H1 (cell line): ENCODE measurements around the gene CEP120. TPM values are rescaled to one million over a fixed set of nuclear protein-coding genes. Genes with fewer than 3 reads are reported as not detected.

Experiments used
- CTCF ChIA-PET: fragments of 300-600 bp; sonication (Branson Sonifier 250); formaldehyde crosslinking; loops from one replicate; lab custom pipeline; 2021; ENCODE audit not compliant: partially characterized antibody; lab: Charles Lee
- POLR2A ChIA-PET: fragments of 300-600 bp; sonication (Branson Sonifier 250); formaldehyde crosslinking; loops from one replicate; lab custom pipeline; 2021; ENCODE audit warnings: inconsistent platforms; ENCODE audit not compliant: partially characterized antibody; lab: Charles Lee
- DNase-seq, 2 experiments: peaks; one replicate each; pipeline versions ENCODE4 v3.0.0 to v3.0.0-alpha.2; 2010 to 2022; ENCODE audit warnings: low spot score in 2 of 2, low read depth in 1 of 2, mixed read lengths in 1 of 2
- FAIRE-seq: peaks from 2 replicates; lab custom pipeline; 2011; peaks lifted over from hg19 to GRCh38; lab: Jason Lieb, UNC
- H2AFZ ChIP-seq: 2 replicates; pipeline ENCODE4 v1.8.1; 2012; ENCODE audit warnings: low read length, inconsistent platforms
- H2AK5ac ChIP-seq: 2 replicates; pipeline ENCODE4 v1.6.1; 2013; ENCODE audit warnings: low read depth, low read length
- H2BK120ac ChIP-seq: replicated peaks from 2 replicates; pipeline ENCODE3; 2013; ENCODE audit warnings: low read depth, low read length, inconsistent platforms
- H2BK12ac ChIP-seq: 2 replicates; pipeline ENCODE4 v1.6.1; 2013; ENCODE audit warnings: low read depth, low read length
- H2BK15ac ChIP-seq: 2 replicates; pipeline ENCODE4 v1.6.1; 2013; ENCODE audit warnings: low read length
- H2BK20ac ChIP-seq: 2 replicates; pipeline ENCODE4 v1.6.1; 2013; ENCODE audit warnings: low read length
- H2BK5ac ChIP-seq: 2 replicates; pipeline ENCODE4 v1.6.1; 2013; ENCODE audit warnings: low read depth, low read length
- H3K14ac ChIP-seq: 2 replicates; pipeline ENCODE4 v1.6.1; 2013; ENCODE audit warnings: inconsistent platforms; ENCODE audit not compliant: insufficient read length
- H3K18ac ChIP-seq: 2 replicates; pipeline ENCODE4 v1.6.1; 2013; ENCODE audit warnings: low read length; ENCODE audit errors: extremely low read depth
- H3K23ac ChIP-seq: 2 replicates; pipeline ENCODE4 v1.6.1; 2013; ENCODE audit warnings: inconsistent platforms; ENCODE audit not compliant: insufficient read length
- H3K23me2 ChIP-seq: 2 replicates; pipeline ENCODE4 v1.6.1; 2013; ENCODE audit warnings: low read depth, low read length
- H3K27ac ChIP-seq: 2 replicates; pipeline ENCODE4 v1.6.1; 2011; ENCODE audit warnings: low read depth, low read length, inconsistent platforms
- H3K27me3 ChIP-seq, 4 experiments: replicated peaks in 1 of 4; 1 replicate in 1 of 4; 2 replicates in 3 of 4; pipeline versions ENCODE4 v1.6.1 to v1.8.1; 2011 to 2013; ENCODE audit warnings: low read length in 3 of 4, mild to moderate bottlenecking in 3 of 4, inconsistent platforms in 2 of 4, mixed read lengths in 2 of 4, moderate library complexity in 1 of 4; ENCODE audit not compliant: control insufficient read depth in 3 of 4, insufficient read depth in 3 of 4; ENCODE audit errors: extremely low read depth in 1 of 4
- H3K36me3 ChIP-seq, 4 experiments: 2 replicates each; pipeline versions ENCODE4 v1.6.1 to v1.8.1; 2011 to 2013; ENCODE audit warnings: mild to moderate bottlenecking in 4 of 4, low read length in 3 of 4, moderate library complexity in 2 of 4, control low read depth in 1 of 4, inconsistent platforms in 1 of 4; ENCODE audit not compliant: insufficient read depth in 4 of 4, control insufficient read depth in 2 of 4
- H3K4ac ChIP-seq: replicated peaks from 2 replicates; pipeline ENCODE3; 2013; ENCODE audit warnings: low read length, low read depth, mixed read lengths, inconsistent platforms; ENCODE audit not compliant: insufficient read length
- H3K4me1 ChIP-seq, 4 experiments: replicated peaks in 1 of 4; 1 replicate in 1 of 4; 2 replicates in 3 of 4; pipeline versions ENCODE4 v1.6.1 to v1.8.1; 2011 to 2013; ENCODE audit warnings: low read length in 3 of 4, inconsistent platforms in 2 of 4, mixed read lengths in 1 of 4; ENCODE audit not compliant: insufficient read depth in 4 of 4, control insufficient read depth in 3 of 4
- H3K4me2 ChIP-seq, 2 experiments: 2 replicates each; pipeline versions ENCODE4 v1.6.1 to v1.8.1; 2011 to 2013; ENCODE audit warnings: low read depth in 2 of 2, low read length in 2 of 2, control low read depth in 1 of 2, inconsistent platforms in 1 of 2, mild to moderate bottlenecking in 1 of 2; ENCODE audit not compliant: insufficient read depth in 1 of 2
- H3K4me3 ChIP-seq, 4 experiments: fragments of 200-600, 300-600 bp in 1 of 4; sonication (generic), shearing (Covaris generic), sonication (Bioruptor Twin) in 1 of 4; 2 replicates each; pipeline versions ENCODE4 v1.5.1 to v1.8.1; 2011 to 2016; ENCODE audit warnings: low read length in 4 of 4, low read depth in 3 of 4, control low read depth in 2 of 4, inconsistent platforms in 2 of 4, mild to moderate bottlenecking in 2 of 4, mixed read lengths in 1 of 4, moderate library complexity in 1 of 4; ENCODE audit not compliant: insufficient read depth in 2 of 4; ENCODE audit errors: extremely low read depth in 1 of 4
- H3K56ac ChIP-seq: replicated peaks from 2 replicates; pipeline ENCODE3; 2013; ENCODE audit warnings: low read depth, mild to moderate bottlenecking, mixed read lengths, low read length, inconsistent platforms; ENCODE audit not compliant: insufficient read length
- H3K79me1 ChIP-seq: 2 replicates; pipeline ENCODE4 v1.6.1; 2013; ENCODE audit warnings: low read depth, low read length, control low read depth
- H3K79me2 ChIP-seq, 2 experiments: 2 replicates each; pipeline versions ENCODE4 v1.6.1 to v1.8.1; 2012 to 2013; ENCODE audit warnings: low read length in 2 of 2, mild to moderate bottlenecking in 2 of 2, inconsistent platforms in 1 of 2; ENCODE audit not compliant: insufficient read depth in 2 of 2, control insufficient read depth in 1 of 2
- H3K9ac ChIP-seq, 4 experiments: replicated peaks in 1 of 4; 1 replicate in 1 of 4; 2 replicates in 3 of 4; pipeline versions ENCODE4 v1.6.1 to v1.8.1; 2011 to 2013; ENCODE audit warnings: low read depth in 3 of 4, low read length in 3 of 4, control low read depth in 2 of 4, mild to moderate bottlenecking in 2 of 4, moderate library complexity in 2 of 4, inconsistent platforms in 1 of 4; ENCODE audit errors: extremely low read depth in 1 of 4
- H3K9me3 ChIP-seq, 2 experiments: 2 replicates each; pipeline versions ENCODE4 v1.6.1 to v1.8.1; 2012 to 2013; ENCODE audit warnings: mild to moderate bottlenecking in 2 of 2, moderate library complexity in 2 of 2, control low read depth in 1 of 2, inconsistent platforms in 1 of 2, low read depth in 1 of 2, low read length in 1 of 2, mixed read lengths in 1 of 2; ENCODE audit not compliant: insufficient read depth in 2 of 2
- H4K20me1 ChIP-seq, 2 experiments: replicated peaks in 1 of 2; 2 replicates each; pipeline versions ENCODE3 to v1.8.1; 2011 to 2013; ENCODE audit warnings: inconsistent platforms in 2 of 2, low read length in 2 of 2, mild to moderate bottlenecking in 1 of 2; ENCODE audit not compliant: insufficient read depth in 2 of 2, control insufficient read depth in 1 of 2
- H4K5ac ChIP-seq: 2 replicates; pipeline ENCODE4 v1.6.1; 2013; ENCODE audit warnings: low read length, low read depth, mixed read lengths, inconsistent platforms; ENCODE audit not compliant: insufficient read length
- H4K8ac ChIP-seq: 2 replicates; pipeline ENCODE4 v1.8.0; 2013; ENCODE audit warnings: mild to moderate bottlenecking, moderate library complexity, low read length, inconsistent platforms; ENCODE audit not compliant: insufficient read depth; ENCODE audit errors: extremely low read depth
- H4K91ac ChIP-seq: replicated peaks from 2 replicates; pipeline ENCODE3; 2013; ENCODE audit warnings: low read length, mixed read lengths, inconsistent platforms; ENCODE audit not compliant: insufficient read length
- CBX8 ChIP-seq: fragments of 300-800, 300-1000 bp; sonication (generic); IDR thresholded peaks from 2 replicates; pipeline ENCODE4 v1.7.1; 2016; ENCODE audit warnings: low read depth, low read length, borderline replicate concordance
- EGR1 ChIP-seq: IDR thresholded peaks from 2 replicates; pipeline ENCODE4 v1.6.1; 2011; ENCODE audit warnings: low read depth, low read length, borderline replicate concordance
- NANOG ChIP-seq: IDR thresholded peaks from 2 replicates; pipeline ENCODE4 v1.6.1; 2011; ENCODE audit warnings: low read length, low read depth, mild to moderate bottlenecking, inconsistent platforms; ENCODE audit not compliant: insufficient read depth, poor library complexity, severe bottlenecking
- SUZ12 ChIP-seq: fragments of 200-600 bp; sonication (generic); IDR thresholded peaks from 2 replicates; pipeline ENCODE4 v1.6.1; 2012; ENCODE audit warnings: mild to moderate bottlenecking, inconsistent platforms, low read length, moderate library complexity, mixed read lengths
- TBP ChIP-seq: IDR thresholded peaks from 2 replicates; pipeline ENCODE4 v1.6.1; 2011; ENCODE audit warnings: low read depth, low read length, improper control_type of control experiment
- WGBS, 2 experiments: shearing (Covaris generic) in 1 of 2; methylation state at CpG; one replicate each; pipeline versions ENCODE4 v1.1.6 to v1.1.7; 2013 to 2015; ENCODE audit warnings: low lambda C conversion rate in 2 of 2, mixed read lengths in 2 of 2, inconsistent platforms in 1 of 2, low coverage in 1 of 2, missing lambda C conversion rate in 1 of 2; ENCODE audit not compliant: insufficient replicate concordance in 2 of 2, insufficient coverage in 1 of 2, insufficient read length in 1 of 2; ENCODE audit errors: extremely low coverage in 1 of 2, missing lambda C conversion rate in 1 of 2; 5-methylcytosine and 5-hydroxymethylcytosine counted together
- polyA plus RNA-seq, 7 experiments: library from polyadenylated mRNA; depleted of rRNA in 3 of 7; stranded (reverse) in 5 of 7; unstranded in 2 of 7; fragments of >200 nt in 5 of 7; fragments of 200-250 nt in 2 of 7; gene quantifications; 1 replicate in 5 of 7; 2 replicates in 1 of 7; 4 replicates in 1 of 7; pipeline versions ENCODE4 v1.2.1 to v1.2.3, GENCODE V29; 2011 to 2013; ENCODE audit warnings: missing spikeins in 2 of 7, mixed read lengths in 2 of 7
- total RNA-seq: library from RNA; stranded (reverse); fragmentation: NEBNext Ultra II Directional; extraction: Animal tissue kit (Norgen Biotek cat#: 25700); gene quantifications from 2 replicates; pipeline ENCODE4 v1.2.1, GENCODE V29; 2021

The CEP120 gene
- total and polyA plus RNA-seq, 2 of the 8 experiments (the other 6 are each of a cell fraction or from before 2014, with no cell fraction given), result 9.3 to 17.9 TPM

DNA sequence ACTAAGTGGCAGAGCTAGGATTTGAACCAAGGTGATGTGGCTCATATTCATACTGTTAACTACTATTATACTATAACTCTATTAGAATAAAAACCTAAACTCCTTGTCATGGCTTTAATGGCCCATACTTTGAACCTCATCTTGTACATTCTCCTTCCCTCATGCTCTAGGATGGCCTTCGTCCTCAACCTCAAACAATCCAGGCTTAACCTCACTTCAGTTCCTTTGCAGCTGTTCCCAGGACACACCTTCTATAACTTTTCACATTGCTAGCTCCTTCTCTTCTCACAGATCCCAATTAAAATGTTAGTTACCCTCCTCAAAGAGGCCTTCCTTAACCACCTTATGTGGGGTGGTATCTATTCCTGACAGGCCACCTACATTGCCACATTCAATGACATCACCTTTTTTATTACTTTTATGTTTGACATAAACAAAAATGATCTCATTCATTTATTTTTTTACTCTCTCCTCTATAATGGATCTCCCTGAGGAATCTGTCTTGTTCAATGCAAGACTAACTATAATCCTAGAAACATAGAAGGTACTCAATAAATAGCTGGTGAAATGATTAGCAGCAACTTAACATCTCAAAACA is 53.7 kb downstream of the CEP120 start:
- Histone ChIP-seq H3K9me3 (no peaks in the 10 kb centered on the region), H2BK20ac (no peak overlapping the region), H2BK5ac (no peak overlapping the region), H3K4ac (no peak overlapping the region), H2BK15ac (no peak overlapping the region), H3K18ac (no peak overlapping the region), H3K56ac (no peak overlapping the region), H4K5ac (no peak overlapping the region), H2BK120ac (no peak overlapping the region), H2BK12ac (no peak overlapping the region), H3K4me2 (no peak overlapping the region), H3K36me3 (peaks cover 0 to 18% (median 6%) of the 10 kb centered on the region in 4 experiments; a peak in 4 of 8 replicates), H3K79me1 (no peaks in the 10 kb centered on the region), H3K23ac (no peak overlapping the region), H3K27me3 (no peaks in the 10 kb centered on the region), H4K20me1 (no peaks in the 10 kb centered on the region), H3K14ac (no peak overlapping the region), H3K23me2 (no peaks in the 10 kb centered on the region), H3K4me1 (no peaks in the 10 kb centered on the region), H3K79me2 (no peaks in the 10 kb centered on the region), H3K4me3 (no peak overlapping the region), H3K9ac (no peak overlapping the region), H4K8ac (no peak overlapping the region), H4K91ac (no peak overlapping the region), H3K27ac (no peak overlapping the region), H2AK5ac (no peak overlapping the region), H2AFZ (no peak overlapping the region)
- no peak for TF ChIP-seq EGR1
- TF ChIP-seq TBP, result no peak
- TF ChIP-seq SUZ12, result no peak
- no peak for TF ChIP-seq NANOG
- no peak for TF ChIP-seq CBX8
- WGBS, 2 experiments, result 95% methylated on average over 1 of the region's 1 CpG; no CpG with 5 or more reads in 1 of the 2 experiments
- no peak for FAIRE-seq
- ChIA-PET POLR2A (no interaction called here), CTCF (interaction anchor here (0.7 to 3.8 kb wide), 16 partner anchors 10 to 861 kb away, joined by 3 to 13 read pairs (median 4); no protein-coding TSS in a partner anchor)
- no peak for DNase-seq
